Left lung (tissue), 10 donors: ENCODE results near the gene MNX1. TPM values are rescaled to one million over a fixed set of nuclear protein-coding genes. Genes with fewer than 3 reads are reported as not detected.

Experiments
- ATAC-seq: fragments of 200-7000 bp; cut with Tn5 transposase; one replicate; pipeline ENCODE4 v1.9.1; 2020; ENCODE audit warnings: moderate library complexity
- DNase-seq, 4 donors: peaks; one replicate each; pipeline ENCODE4 v3.0.0-alpha.2; 2013 to 2020
- H3K27ac ChIP-seq, 2 donors: fragments of 200-600 bp; sonication (generic) in 1 of 2; one replicate each; pipeline versions ENCODE4 v1.5.0 to v1.8.0; 2020 to 2021
- H3K27me3 ChIP-seq, 2 donors: fragments of 200-600 bp; sonication (generic) in 1 of 2; one replicate each; pipeline versions ENCODE4 v1.5.0 to v1.8.0; 2020 to 2021
- H3K36me3 ChIP-seq, 2 donors: fragments of 200-600 bp; sonication (generic) in 1 of 2; one replicate each; pipeline versions ENCODE4 v1.5.0 to v1.8.0; 2020 to 2021
- H3K4me1 ChIP-seq, 2 donors: fragments of 200-600 bp; one replicate each; pipeline ENCODE4 v1.8.0; 2021
- H3K4me3 ChIP-seq, 2 donors: fragments of 200-600 bp; sonication (generic) in 1 of 2; one replicate each; pipeline versions ENCODE4 v1.5.0 to v1.8.0; 2020 to 2021; ENCODE audit warnings: mild to moderate bottlenecking in 1 of 2
- H3K9me3 ChIP-seq, 2 donors: fragments of 200-600 bp; sonication (generic) in 1 of 2; one replicate each; pipeline versions ENCODE4 v1.5.0 to v1.8.0; 2020 to 2021
- CTCF ChIP-seq, 2 donors: fragments of 200-600 bp; sonication (generic) in 1 of 2; IDR thresholded peaks; one replicate each; pipeline versions ENCODE4 v1.5.0 to v1.8.0; 2021; ENCODE audit warnings: antibody characterized with exemption in 2 of 2
- intact Hi-C, 2 donors: fragments of 100-400 bp; cut with DNase I; formaldehyde crosslinking; loops; one replicate each; pipeline versions ENCODE4 v1.11.2 to v1.14.2; 2022
- polyA plus RNA-seq, 6 donors: library from polyadenylated mRNA; unstranded; fragments of 120-200 nt; gene quantifications; one replicate each; pipeline ENCODE4 v1.2.1, GENCODE V29; 2013; ENCODE audit not compliant: insufficient read length in 6 of 6
- total RNA-seq, 2 donors: library from RNA; stranded (reverse); fragmentation: NEBNext Ultra II Directional; extraction: Animal tissue kit (Norgen Biotek cat#: 25700); gene quantifications; one replicate each; pipeline ENCODE4 v1.2.1, GENCODE V29; 2021
- donor health status: DM: no; HTN: yes; CAD: no.
- donor health status: DM: no; HTN: no; CAD: no.

MNX1 gene
- total and polyA plus RNA-seq, 8 donors, result 0.26 to 0.76 (median 0.47) TPM; not detected in 1

GRCh38 chr7:157016352-157017041 lies 6.0 kb upstream of the MNX1 start:
- Histone ChIP-seq H3K9me3 (no peaks in the 10 kb centered on the region), H3K4me3 (no peak overlapping the region), H3K4me1 (peaks cover 0 to 16% of the 10 kb centered on the region in 2 donors), H3K27ac (no peak overlapping the region), H3K27me3 (peaks cover 99 to 100% of the 10 kb centered on the region in 2 donors), H3K36me3 (no peaks in the 10 kb centered on the region)
- ATAC-seq (no peak), DNase-seq (peak in 1 of 4 donors; percentile 50)
- TF ChIP-seq CTCF (IDR thresholded peaks at IDR 0.05), result no peak
- intact Hi-C loops, result no loop called here

GRCh38 chr7:157016024-157016351 lies 5.5 kb upstream of the MNX1 start:
- no peak for ATAC-seq

GRCh38 chr7:157014635-157015555 lies 4.4 kb upstream of the MNX1 start:
- H3K36me3 ChIP-seq, result no peaks in the 10 kb centered on the region
- DNase-seq (peak in 1 of 4 donors; percentile 16), ATAC-seq (no peak)
- no peak overlapping the region for H3K27ac ChIP-seq
- intact Hi-C loops, result no loop called here
- H3K4me1 ChIP-seq, result peaks cover 0 to 20% of the 10 kb centered on the region in 2 donors
- peaks cover 96 to 100% of the 10 kb centered on the region in 2 donors for H3K27me3 ChIP-seq
- no peak overlapping the region for H3K4me3 ChIP-seq
- TF ChIP-seq CTCF (IDR thresholded peaks at IDR 0.05), result no peak
- H3K9me3 ChIP-seq, result no peaks in the 10 kb centered on the region

More at GRCh38 chr7:157016024-157016351, 5.5 kb upstream of the MNX1 start:
- peaks cover 99 to 100% of the 10 kb centered on the region in 2 donors for H3K27me3 ChIP-seq
- no peaks in the 10 kb centered on the region for H3K9me3 ChIP-seq
- no peak overlapping the region for H3K27ac ChIP-seq
- H3K36me3 ChIP-seq, result no peaks in the 10 kb centered on the region
- no peak for TF ChIP-seq CTCF (IDR thresholded peaks at IDR 0.05)
- DNase-seq, result peak in 1 of 4 donors; percentile 41
- intact Hi-C loops, result no loop called here
- no peak overlapping the region for H3K4me3 ChIP-seq
- peaks cover 0 to 16% of the 10 kb centered on the region in 2 donors for H3K4me1 ChIP-seq

- intact Hi-C loops, result no loop called here
- H3K27me3 ChIP-seq, result peaks cover 94 to 98% of the 10 kb centered on the region in 2 donors
Measured at GRCh38 chr7:157013602-157014549, 3.4 kb upstream of the MNX1 start.

More at GRCh38 chr7:157013602-157014549, 3.4 kb upstream of the MNX1 start:
- H3K4me1 ChIP-seq, result peaks cover 0 to 28% of the 10 kb centered on the region in 2 donors
- no peak for TF ChIP-seq CTCF (IDR thresholded peaks at IDR 0.05)
- H3K4me3 ChIP-seq, result no peak overlapping the region
- H3K27ac ChIP-seq, result no peak overlapping the region
- ATAC-seq (no peak), DNase-seq (peak in 1 of 4 donors; percentile 29)
- no peaks in the 10 kb centered on the region for H3K9me3 ChIP-seq
- H3K36me3 ChIP-seq, result no peaks in the 10 kb centered on the region
